HCT116 (cell line): ENCODE data around the gene LATS1. TPM values are rescaled to one million over a fixed set of nuclear protein-coding genes. Genes with fewer than 3 reads are reported as not detected.

Source experiments
- ATAC-seq: fragments of 200-7000 bp; cut with Tn5 transposase; 2 replicates; pipeline ENCODE4 v1.9.1; 2020; ENCODE audit warnings: mild to moderate bottlenecking, moderate library complexity
- BruUV-seq: library from RNA; stranded (reverse); fragments of 400-500 nt; replicated peaks from 2 replicates; lab custom pipeline; 2021; lab: Mats Ljungman, UMichigan
- CTCF ChIA-PET: fragments of 300-600 bp; sonication (Branson Sonifier 250); formaldehyde crosslinking; loops from one replicate; lab custom pipeline; 2021; ENCODE audit warnings: antibody characterized with exemption; lab: Charles Lee
- POLR2A ChIA-PET: fragments of 300-600, 350-600 bp; sonication (Branson Sonifier 250); formaldehyde crosslinking; loops from one replicate; lab custom pipeline; 2021; ENCODE audit warnings: antibody characterized with exemption; lab: Charles Lee
- RAD21 ChIA-PET, 2 experiments: fragments of 300-600 bp; sonication (Branson Sonifier 250); formaldehyde crosslinking; loops; one replicate each; lab custom pipeline; 2023; ENCODE audit warnings: low total read pairs in 2 of 2; ENCODE audit not compliant: uncharacterized antibody in 2 of 2, unreplicated experiment in 2 of 2, low non-redundant PET in 1 of 2; lab: Charles Lee
- DNase-seq: peaks from one replicate; pipeline ENCODE4 v3.0.0-alpha.2; 2010; ENCODE audit warnings: low read depth, low spot score
- H2AFZ ChIP-seq: fragments of 200-600 bp; shearing (Covaris generic), sonication (generic); 2 replicates; pipeline ENCODE4 v1.6.1; 2017; ENCODE audit warnings: low read depth, mixed run types, mixed read lengths, antibody characterized with exemption, low read length; ENCODE audit not compliant: poor library complexity, severe bottlenecking
- H3K27ac ChIP-seq: 2 replicates; pipeline ENCODE4 v1.5.1; 2012; ENCODE audit warnings: low read depth, low read length
- H3K27me3 ChIP-seq: fragments of 200-600 bp; sonication (generic); 2 replicates; pipeline ENCODE4 v1.6.1; 2016; ENCODE audit warnings: mixed run types, low read length, mixed read lengths; ENCODE audit not compliant: insufficient read depth
- H3K36me3 ChIP-seq, 2 experiments: fragments of 200-500 bp in 1 of 2; fragments of 200-600 bp in 1 of 2; sonication (Bioruptor generic) in 1 of 2; sonication (generic) in 1 of 2; 2 replicates each; pipeline versions ENCODE4 v1.5.1 to v1.6.1; 2014 to 2016; ENCODE audit warnings: low read length in 2 of 2, inconsistent platforms in 1 of 2, mixed read lengths in 1 of 2, mixed run types in 1 of 2; ENCODE audit not compliant: insufficient read depth in 2 of 2, control insufficient read depth in 1 of 2
- H3K4me1 ChIP-seq, 2 experiments: fragments of 200-600 bp in 1 of 2; sonication (generic) in 1 of 2; 2 replicates each; pipeline versions ENCODE4 v1.5.1 to v1.6.1; 2012 to 2017; ENCODE audit warnings: low read length in 2 of 2, inconsistent platforms in 1 of 2, mild to moderate bottlenecking in 1 of 2, mixed read lengths in 1 of 2, mixed run types in 1 of 2, moderate library complexity in 1 of 2; ENCODE audit not compliant: insufficient read depth in 2 of 2, control insufficient read depth in 1 of 2
- H3K4me2 ChIP-seq: fragments of 200-600 bp; sonication (generic); 2 replicates; pipeline ENCODE4 v1.6.1; 2017; ENCODE audit warnings: mixed run types, low read length, mixed read lengths
- H3K4me3 ChIP-seq, 2 experiments: fragments of 200-600 bp in 1 of 2; sonication (generic) in 1 of 2; replicated peaks in 1 of 2; 2 replicates each; pipeline ENCODE4 v1.5.1; 2011 to 2016; ENCODE audit warnings: low read length in 2 of 2, control low read depth in 1 of 2, low read depth in 1 of 2, mild to moderate bottlenecking in 1 of 2, mixed read lengths in 1 of 2, mixed run types in 1 of 2
- H3K79me2 ChIP-seq: fragments of 200-600 bp; sonication (generic); 2 replicates; pipeline ENCODE4 v1.6.1; 2017; ENCODE audit warnings: mild to moderate bottlenecking, mixed run types, low read length, moderate library complexity, mixed read lengths; ENCODE audit not compliant: insufficient read depth
- H3K9ac ChIP-seq: fragments of 200-600 bp; sonication (generic); 2 replicates; pipeline ENCODE4 v1.6.1; 2016; ENCODE audit warnings: low read length, mixed read lengths
- H3K9me2 ChIP-seq: fragments of 200-600 bp; sonication (generic), shearing (Covaris generic); 2 replicates; pipeline ENCODE4 v1.6.1; 2017; ENCODE audit warnings: mixed run types, mild to moderate bottlenecking, moderate library complexity; ENCODE audit not compliant: insufficient read depth
- H3K9me3 ChIP-seq, 2 experiments: fragments of 200-500 bp in 1 of 2; fragments of 200-600 bp in 1 of 2; sonication (Bioruptor generic) in 1 of 2; sonication (generic) in 1 of 2; 2 replicates each; pipeline ENCODE4 v1.6.1; 2014 to 2017; ENCODE audit warnings: low read length in 2 of 2, mixed read lengths in 2 of 2, inconsistent platforms in 1 of 2, low read depth in 1 of 2, mild to moderate bottlenecking in 1 of 2, mixed run types in 1 of 2, moderate library complexity in 1 of 2; ENCODE audit not compliant: control insufficient read depth in 1 of 2, insufficient read depth in 1 of 2
- H4K20me1 ChIP-seq: fragments of 200-600 bp; sonication (generic), shearing (Covaris generic); 2 replicates; pipeline ENCODE4 v1.6.1; 2017; ENCODE audit warnings: mixed run types, mild to moderate bottlenecking, moderate library complexity; ENCODE audit not compliant: insufficient read depth
- CEBPB ChIP-seq: IDR thresholded peaks from 2 replicates; pipeline ENCODE4 v1.6.1; 2012; ENCODE audit warnings: low read depth
- EZH2 ChIP-seq: fragments of 200-600 bp; sonication (generic); IDR thresholded peaks from 2 replicates; pipeline ENCODE4 v1.6.1; 2017; ENCODE audit warnings: antibody characterized with exemption, mixed run types
- JUND ChIP-seq: IDR thresholded peaks from 2 replicates; pipeline ENCODE4 v1.6.1; 2012
- MAX ChIP-seq: IDR thresholded peaks from 2 replicates; pipeline ENCODE4 v1.6.1; 2012
- YY1 ChIP-seq: IDR thresholded peaks from 2 replicates; pipeline ENCODE4 v1.6.1; 2011; ENCODE audit warnings: low read length, low read depth, moderate library complexity, mild to moderate bottlenecking; ENCODE audit not compliant: insufficient replicate concordance; ENCODE audit errors: extremely low read depth
- ZBTB33 ChIP-seq: IDR thresholded peaks from 2 replicates; pipeline ENCODE4 v1.6.1; 2011; ENCODE audit warnings: mild to moderate bottlenecking, low read length, moderate library complexity; ENCODE audit not compliant: insufficient replicate concordance; ENCODE audit errors: extremely low read depth
- ZFX ChIP-seq: fragments of 450-650 bp; IDR thresholded peaks from 2 replicates; pipeline ENCODE4 v1.6.1; 2017
- intact Hi-C: fragments of 100-400 bp; cut with micrococcal nuclease; formaldehyde crosslinking; loops from 2 replicates; pipeline ENCODE4 v1.10.0; 2022
- total RNA-seq: library from RNA; stranded (reverse); gene quantifications from one replicate; pipeline ENCODE4 v1.2.1, GENCODE V29; 2021; ENCODE audit not compliant: unreplicated experiment

The LATS1 gene
- total RNA-seq, 1 experiment from 2014 or later, result 21.6 TPM

- BruUV-seq, result no TSS peak
These were observed 23.0 kb downstream of the LATS1 start for GRCh38 chr6:149694921-149695320.

DNA sequence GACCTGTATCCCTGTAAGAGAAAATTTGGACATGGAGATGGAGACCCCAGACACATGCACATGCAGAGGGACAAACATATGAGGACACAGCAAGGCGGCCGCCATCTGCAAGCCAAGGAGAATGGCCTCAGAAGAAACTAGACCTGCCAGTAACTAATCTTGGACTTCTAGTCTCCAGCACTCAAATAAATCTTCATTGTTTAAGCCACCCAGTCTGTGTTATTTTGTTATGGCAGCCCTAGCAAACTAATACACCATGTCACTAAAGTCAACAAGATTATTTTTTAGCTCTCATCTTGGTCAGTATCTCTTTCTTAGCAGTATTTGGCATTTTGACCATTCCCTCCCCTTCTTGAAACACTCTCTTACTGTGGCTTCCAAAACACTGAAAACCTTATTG is 26.7 kb downstream of the LATS1 start:
- H3K4me1 ChIP-seq, result no peaks in the 10 kb centered on the region
- peaks cover 86% of the 10 kb centered on the region for H3K79me2 ChIP-seq
- no peak for ATAC-seq
- ChIA-PET POLR2A (no interaction called here), CTCF (no interaction called here), RAD21 (no interaction called here)
- H2AFZ ChIP-seq, result no peak overlapping the region
- no peaks in the 10 kb centered on the region for H3K9me3 ChIP-seq
- peaks cover 4 to 9% of the 10 kb centered on the region in 2 experiments; a peak in 2 of 4 replicates for H3K36me3 ChIP-seq
- no peak overlapping the region for H3K27ac ChIP-seq
- BruUV-seq, result no TSS peak
- DNase-seq, result no peak
- no peak overlapping the region for H3K4me2 ChIP-seq
- no peak for TF ChIP-seq ZFX
- TF ChIP-seq CEBPB, result no peak
- no peak for TF ChIP-seq MAX
- no peak for TF ChIP-seq ZBTB33
- H3K27me3 ChIP-seq, result no peaks in the 10 kb centered on the region
- intact Hi-C loops, result no loop called here
- peaks cover 11% of the 10 kb centered on the region; the same call in 1 of the 2 replicates for H4K20me1 ChIP-seq
- H3K9ac ChIP-seq, result no peak overlapping the region
- H3K4me3 ChIP-seq, result no peak overlapping the region
- no peaks in the 10 kb centered on the region for H3K9me2 ChIP-seq

More at GRCh38 chr6:149694921-149695320, 23.0 kb downstream of the LATS1 start:
- H3K27me3 ChIP-seq, result no peaks in the 10 kb centered on the region
- POLR2A ChIA-PET, result no interaction called here
- peaks cover 9 to 11% of the 10 kb centered on the region in 2 experiments; a peak in 2 of 4 replicates for H3K36me3 ChIP-seq
- no peak for DNase-seq
- H3K9ac ChIP-seq, result no peak overlapping the region
- ATAC-seq, result no peak
- H3K4me3 ChIP-seq, result no peak overlapping the region
- no peak overlapping the region for H2AFZ ChIP-seq
- H3K9me3 ChIP-seq, result no peaks in the 10 kb centered on the region
- H3K4me2 ChIP-seq, result no peak overlapping the region
- RAD21 ChIA-PET, result no interaction called here
- no peaks in the 10 kb centered on the region for H3K4me1 ChIP-seq
- H3K9me2 ChIP-seq, result no peaks in the 10 kb centered on the region
- CTCF ChIA-PET, result no interaction called here
- H3K79me2 ChIP-seq, result peaks cover 92% of the 10 kb centered on the region
- intact Hi-C loops, result no loop called here
- no peak for TF ChIP-seq EZH2
- no peak for TF ChIP-seq YY1
- no peak for TF ChIP-seq JUND
- TF ChIP-seq, all 23 proteins: peak for 0
- Histone ChIP-seq H4K20me1 (peaks cover 15% of the 10 kb centered on the region; the same call in 1 of the 2 replicates), H3K27ac (no peak overlapping the region)
